Aorta (tissue), 5 donors: ENCODE data around the gene VCX3A. TPM values are rescaled to one million over a fixed set of nuclear protein-coding genes. Genes with fewer than 3 reads are reported as not detected.

Source experiments
- ATAC-seq: fragments of 200-7000 bp; cut with Tn5 transposase; one replicate; pipeline ENCODE4 v1.9.1; 2022; ENCODE audit warnings: moderate library complexity; ENCODE audit not compliant: low FRiP score
- DNase-seq, 2 donors: peaks; one replicate each; pipeline ENCODE4 v3.0.0-alpha.2; 2020
- H3K27ac ChIP-seq, 2 donors: one replicate each; pipeline ENCODE4 v1.5.1; 2013; ENCODE audit warnings: low read length in 2 of 2, mild to moderate bottlenecking in 2 of 2, moderate library complexity in 2 of 2, control low read depth in 1 of 2, inconsistent platforms in 1 of 2, low read depth in 1 of 2
- H3K27me3 ChIP-seq, 2 donors: one replicate each; pipeline ENCODE4 v1.6.1; 2013; ENCODE audit warnings: control low read depth in 1 of 2, low read length in 1 of 2, mild to moderate bottlenecking in 1 of 2, moderate library complexity in 1 of 2; ENCODE audit not compliant: insufficient read depth in 2 of 2, control insufficient read depth in 1 of 2
- H3K36me3 ChIP-seq, 2 donors: one replicate each; pipeline ENCODE4 v1.6.1; 2013; ENCODE audit warnings: control low read depth in 1 of 2, low read length in 1 of 2, mild to moderate bottlenecking in 1 of 2; ENCODE audit not compliant: insufficient read depth in 2 of 2, control insufficient read depth in 1 of 2
- H3K4me1 ChIP-seq, 2 donors: one replicate each; pipeline ENCODE4 v1.6.1; 2013; ENCODE audit warnings: low read length in 2 of 2, control low read depth in 1 of 2, mild to moderate bottlenecking in 1 of 2, moderate library complexity in 1 of 2; ENCODE audit not compliant: insufficient read depth in 2 of 2, control insufficient read depth in 1 of 2
- H3K4me3 ChIP-seq, 2 donors: one replicate each; pipeline ENCODE4 v1.5.1; 2013; ENCODE audit warnings: low read length in 2 of 2, control low read depth in 1 of 2, mild to moderate bottlenecking in 1 of 2
- H3K9me3 ChIP-seq: one replicate; pipeline ENCODE4 v1.6.1; 2013; ENCODE audit warnings: mild to moderate bottlenecking, low read length; ENCODE audit not compliant: control insufficient read depth
- WGBS, 2 donors: extraction: QIAGEN DNeasy Blood & Tissue Kit; methylation state at CpG; one replicate each; pipeline ENCODE4 v1.1.7; 2013; 5-methylcytosine and 5-hydroxymethylcytosine counted together
- intact Hi-C, 2 donors: fragments of 100-400 bp; cut with DNase I; formaldehyde crosslinking; loops; one replicate each; pipeline versions ENCODE4 v1.14.2 to v1.15.0; 2022
- polyA plus RNA-seq, 2 donors: library from polyadenylated mRNA; stranded (reverse); fragments of 200-250 nt; gene quantifications; one replicate each; pipeline ENCODE4 v1.2.3, GENCODE V29; 2013
- total RNA-seq, 2 donors: library from RNA; stranded (reverse); fragmentation: NEBNext Ultra II Directional; extraction: Animal tissue kit (Norgen Biotek cat#: 25700); gene quantifications; one replicate each; pipeline ENCODE4 v1.2.1, GENCODE V29; 2021
- donor health status: healthy with polysubstance abuse.
- donor health status: Bipolar disorder and iron deficiency.
- donor health status: DM: no; HTN: no; CAD: no.
- donor health status: DM: no; HTN: no; CAD: no.
- donor health status: DM: yes; HTN: yes; CAD: no.

VCX3A gene
- total and polyA plus RNA-seq, 4 donors = not detected

DNA sequence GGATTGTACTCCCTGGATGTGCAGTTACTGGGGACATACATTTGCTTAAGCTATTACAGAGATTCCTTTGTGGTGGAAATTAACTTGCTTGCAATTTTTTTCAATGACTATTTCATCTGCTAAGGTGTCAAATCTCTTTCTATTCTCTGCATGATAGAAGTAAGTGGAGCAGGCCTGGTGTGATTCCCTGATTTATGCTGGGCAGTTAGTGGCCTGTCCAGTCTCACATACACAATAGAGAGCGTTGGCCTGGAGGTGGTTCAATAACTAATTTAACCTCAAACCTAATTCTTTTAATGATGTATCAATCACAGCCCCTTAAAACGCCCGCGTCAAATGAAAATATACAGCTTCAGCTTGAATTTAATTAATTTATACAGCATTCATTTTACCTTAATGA is 28.5 kb downstream of the VCX3A start:
- 88 to 92% methylated on average over 4 of the region's 4 CpGs for WGBS, 2 donors
- no peaks in the 10 kb centered on the region for H3K4me1 ChIP-seq
- no peak for ATAC-seq
- no peak overlapping the region for H3K4me3 ChIP-seq
- intact Hi-C loops = no loop called here
- no peaks in the 10 kb centered on the region for H3K9me3 ChIP-seq
- H3K27me3 ChIP-seq = no peaks in the 10 kb centered on the region
- no peak overlapping the region for H3K27ac ChIP-seq
- H3K36me3 ChIP-seq = no peaks in the 10 kb centered on the region
- no peak for DNase-seq

DNA sequence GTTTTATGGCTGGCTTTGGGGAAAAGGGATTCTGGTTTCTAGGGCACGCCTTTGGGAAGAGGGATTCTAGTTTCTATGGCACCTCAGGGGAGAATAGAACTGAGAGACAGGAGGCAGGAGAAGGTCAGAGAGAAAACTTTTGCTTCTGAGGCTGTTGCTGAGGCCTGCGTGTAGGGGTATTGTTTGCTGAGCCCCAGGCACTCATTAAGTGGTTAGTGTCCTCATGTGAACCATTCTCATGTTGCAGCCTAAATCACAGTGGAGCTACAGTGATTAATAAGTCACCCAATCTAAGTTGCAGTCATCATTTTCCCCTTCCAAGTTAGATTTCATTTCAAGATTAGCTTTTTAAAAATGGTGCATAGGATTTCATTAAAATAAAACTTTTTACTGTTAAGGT is 29.0 kb downstream of the VCX3A start:
- H3K27me3 ChIP-seq = no peaks in the 10 kb centered on the region
- H3K36me3 ChIP-seq = no peaks in the 10 kb centered on the region
- ATAC-seq = no peak
- no peak overlapping the region for H3K4me3 ChIP-seq
- intact Hi-C loops = no loop called here
- no peaks in the 10 kb centered on the region for H3K4me1 ChIP-seq
- WGBS, 2 donors = 35 to 38% methylated on average over 2 of the region's 2 CpGs
- no peak overlapping the region for H3K27ac ChIP-seq
- H3K9me3 ChIP-seq = no peaks in the 10 kb centered on the region
- no peak for DNase-seq

DNA sequence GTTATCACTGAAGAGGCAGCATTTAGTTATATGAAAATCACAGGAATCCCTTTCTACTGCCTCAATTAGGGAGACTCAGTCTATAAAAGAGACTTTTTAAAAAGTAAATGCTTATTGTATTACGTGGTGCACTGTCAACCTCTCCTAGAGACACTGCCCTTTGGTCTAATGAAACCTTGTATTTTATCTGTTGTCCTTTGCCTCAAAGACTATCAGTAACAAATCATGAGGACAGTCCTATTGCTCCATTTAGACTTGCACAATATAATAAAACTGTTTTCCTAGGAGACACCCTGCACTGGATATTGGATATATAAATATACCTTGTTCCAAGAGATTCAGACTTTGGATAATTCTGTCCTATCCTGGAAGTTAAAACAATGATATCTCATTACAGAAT is 34.2 kb downstream of the VCX3A start:
- no peaks in the 10 kb centered on the region for H3K9me3 ChIP-seq
- no peak for ATAC-seq
- H3K4me3 ChIP-seq = no peak overlapping the region
- no peak overlapping the region for H3K27ac ChIP-seq
- no peaks in the 10 kb centered on the region for H3K36me3 ChIP-seq
- intact Hi-C loops = no loop called here
- DNase-seq = no peak
- WGBS, 2 donors = 76 to 88% methylated on average over 1 of the region's 1 CpG
- no peaks in the 10 kb centered on the region for H3K27me3 ChIP-seq
- H3K4me1 ChIP-seq = no peaks in the 10 kb centered on the region

DNA sequence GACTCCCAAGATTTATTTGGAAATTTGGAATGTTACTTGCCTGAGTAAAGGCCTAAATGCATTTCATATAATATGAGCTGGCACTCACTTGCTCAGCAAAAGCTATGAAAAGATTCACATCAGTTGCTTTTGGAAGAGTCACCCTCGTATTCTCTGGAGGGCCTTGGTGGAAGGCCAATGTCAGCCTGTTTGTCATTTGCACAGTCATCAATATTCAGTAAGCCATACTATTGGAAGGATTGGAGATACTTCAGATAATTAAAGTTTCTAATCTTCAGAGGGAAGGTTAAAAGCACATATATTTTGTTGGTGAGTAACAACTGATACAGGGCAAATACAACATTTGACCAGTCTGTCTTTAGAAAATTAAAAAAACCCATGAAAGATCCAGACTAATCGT is 36.6 kb downstream of the VCX3A start:
- DNase-seq (no peak), ATAC-seq (no peak)
- Histone ChIP-seq H3K27me3 (no peaks in the 10 kb centered on the region), H3K36me3 (no peaks in the 10 kb centered on the region), H3K4me1 (no peaks in the 10 kb centered on the region), H3K9me3 (no peaks in the 10 kb centered on the region), H3K27ac (no peak overlapping the region), H3K4me3 (no peak overlapping the region)
- 73 to 79% methylated on average over 2 of the region's 2 CpGs for WGBS, 2 donors
- intact Hi-C loops = no loop called here
